Natural killer cell (primary cell): Measurements from ENCODE around the gene GRID2. TPM values are rescaled to one million over a fixed set of nuclear protein-coding genes. Genes with fewer than 3 reads are reported as not detected.

Experiments used
- ATAC-seq, 3 donors: fragments of 150-1000 bp in 2 of 3; fragments of 200-7000 bp in 1 of 3; cut with Tn5 transposase; 1 replicate in 1 of 3; 2 replicates in 2 of 3; pipeline ENCODE4 v1.10.0; 2021; ENCODE audit warnings: mild to moderate bottlenecking in 2 of 3, moderate library complexity in 2 of 3
- DNase-seq, 2 donors: peaks; one replicate each; pipeline versions ENCODE4 v3.0.0 to v3.0.0-alpha.2; 2013 to 2021; ENCODE audit warnings: mixed read lengths in 1 of 2
- H3K27ac ChIP-seq: one replicate; pipeline ENCODE4 v1.5.1; 2013; ENCODE audit warnings: mild to moderate bottlenecking, low read length
- H3K27me3 ChIP-seq: one replicate; pipeline ENCODE4 v1.6.1; 2013; ENCODE audit warnings: low read length; ENCODE audit not compliant: control insufficient read depth, insufficient read depth
- H3K36me3 ChIP-seq: one replicate; pipeline ENCODE4 v1.6.1; 2013; ENCODE audit warnings: low read length; ENCODE audit not compliant: control insufficient read depth, insufficient read depth
- H3K4me1 ChIP-seq: one replicate; pipeline ENCODE4 v1.6.1; 2013; ENCODE audit warnings: low read length; ENCODE audit not compliant: control insufficient read depth, insufficient read depth
- H3K4me3 ChIP-seq: one replicate; pipeline ENCODE4 v1.5.1; 2013; ENCODE audit warnings: low read length
- H3K9me3 ChIP-seq: one replicate; pipeline ENCODE4 v1.6.1; 2013; ENCODE audit warnings: low read length; ENCODE audit not compliant: control insufficient read depth, insufficient read depth
- H3K27ac Mint-ChIP-seq, 2 donors: one replicate each; pipeline ENCODE4 v1.8.0; 2022; ENCODE audit warnings: mild to moderate bottlenecking in 2 of 2, mixed read lengths in 2 of 2, moderate library complexity in 1 of 2
- H3K27me3 Mint-ChIP-seq, 2 donors: one replicate each; pipeline ENCODE4 v1.8.0; 2022; ENCODE audit warnings: low read depth in 2 of 2, mixed read lengths in 2 of 2
- H3K36me3 Mint-ChIP-seq: one replicate; pipeline ENCODE4 v1.8.0; 2022; ENCODE audit warnings: mixed read lengths
- H3K4me1 Mint-ChIP-seq, 2 donors: one replicate each; pipeline ENCODE4 v1.8.0; 2022; ENCODE audit warnings: mixed read lengths in 2 of 2
- H3K4me3 Mint-ChIP-seq: one replicate; pipeline ENCODE4 v1.8.0; 2022; ENCODE audit warnings: mild to moderate bottlenecking, moderate library complexity, mixed read lengths
- H3K9me3 Mint-ChIP-seq, 2 donors: one replicate each; pipeline ENCODE4 v1.8.0; 2022; ENCODE audit warnings: mixed read lengths in 2 of 2
- CTCF ChIP-seq: fragments of 200-600 bp; IDR thresholded peaks from one replicate; pipeline ENCODE4 v1.8.0; 2022; ENCODE audit warnings: antibody characterized with exemption
- WGBS: methylation state at CpG from one replicate; pipeline ENCODE4 v1.1.7; 2013; ENCODE audit warnings: missing lambda C conversion rate; ENCODE audit not compliant: insufficient coverage; 5-methylcytosine and 5-hydroxymethylcytosine counted together
- intact Hi-C: fragments of 100-400 bp; cut with micrococcal nuclease; formaldehyde crosslinking; loops from one replicate; pipeline ENCODE4 v1.14.2; 2022
- total RNA-seq, 4 donors: library from RNA; stranded (reverse); fragments of 120-200 nt in 1 of 4; gene quantifications; one replicate each; pipeline versions ENCODE4 v1.2.3 to v1.2.4, GENCODE V29; 2013 to 2022

Gene GRID2
- total RNA-seq, 3 donors from 2014 or later (not counting 1 experiment from before 2014, with no cell fraction given) = not detected

GRCh38 chr4:92825791-92826190 is 522.0 kb downstream of the GRID2 start:
- Histone ChIP-seq H3K4me1 (no peaks in the 10 kb centered on the region), H3K27me3 (no peaks in the 10 kb centered on the region), H3K27ac (no peak overlapping the region), H3K4me3 (no peak overlapping the region), H3K36me3 (no peaks in the 10 kb centered on the region), H3K9me3 (no peaks in the 10 kb centered on the region)
- H3K36me3 Mint-ChIP-seq = no peaks in the 10 kb centered on the region
- H3K9me3 Mint-ChIP-seq = peaks cover 11 to 13% of the 10 kb centered on the region in 2 donors
- no peak for TF ChIP-seq CTCF
- H3K27ac Mint-ChIP-seq = no peak overlapping the region
- DNase-seq = no peak
- intact Hi-C loops = no loop called here
- no peaks in the 10 kb centered on the region for H3K4me1 Mint-ChIP-seq
- no peak for ATAC-seq
- no peak overlapping the region for H3K4me3 Mint-ChIP-seq
- no peaks in the 10 kb centered on the region for H3K27me3 Mint-ChIP-seq

GRCh38 chr4:92830771-92831170 is 527.0 kb downstream of the GRID2 start:
- H3K4me1 ChIP-seq = no peaks in the 10 kb centered on the region
- no peak for TF ChIP-seq CTCF
- Mint-ChIP-seq H3K27me3 (no peaks in the 10 kb centered on the region), H3K27ac (no peak overlapping the region), H3K9me3 (peaks cover 15 to 18% of the 10 kb centered on the region in 2 donors), H3K36me3 (no peaks in the 10 kb centered on the region), H3K4me3 (no peak overlapping the region), H3K4me1 (no peaks in the 10 kb centered on the region)
- no peak for ATAC-seq
- no peaks in the 10 kb centered on the region for H3K36me3 ChIP-seq
- DNase-seq = no peak
- no peaks in the 10 kb centered on the region for H3K9me3 ChIP-seq
- no peaks in the 10 kb centered on the region for H3K27me3 ChIP-seq
- H3K27ac ChIP-seq = no peak overlapping the region
- intact Hi-C loops = no loop called here
- H3K4me3 ChIP-seq = no peak overlapping the region

- Histone ChIP-seq H3K36me3 (no peaks in the 10 kb centered on the region), H3K9me3 (no peaks in the 10 kb centered on the region), H3K27me3 (no peaks in the 10 kb centered on the region), H3K4me3 (no peak overlapping the region), H3K27ac (no peak overlapping the region), H3K4me1 (no peaks in the 10 kb centered on the region)
- intact Hi-C loops = no loop called here
- Mint-ChIP-seq H3K9me3 (peaks cover 14 to 16% of the 10 kb centered on the region in 2 donors), H3K36me3 (peaks cover 6% of the 10 kb centered on the region), H3K27me3 (no peaks in the 10 kb centered on the region), H3K4me1 (no peaks in the 10 kb centered on the region), H3K4me3 (no peak overlapping the region), H3K27ac (no peak overlapping the region)
- no peak for TF ChIP-seq CTCF
- DNase-seq = no peak
- ATAC-seq = no peak
These were observed 537.1 kb downstream of the GRID2 start for GRCh38 chr4:92840880-92841279.

- H3K4me1 Mint-ChIP-seq = no peaks in the 10 kb centered on the region
- H3K4me3 Mint-ChIP-seq = no peak overlapping the region
- no peaks in the 10 kb centered on the region for H3K27me3 Mint-ChIP-seq
- Histone ChIP-seq H3K4me1 (no peaks in the 10 kb centered on the region), H3K9me3 (no peaks in the 10 kb centered on the region), H3K27ac (no peak overlapping the region), H3K36me3 (no peaks in the 10 kb centered on the region), H3K4me3 (no peak overlapping the region), H3K27me3 (no peaks in the 10 kb centered on the region)
- DNase-seq (no peak), ATAC-seq (no peak)
- H3K36me3 Mint-ChIP-seq = peaks cover 15% of the 10 kb centered on the region
- intact Hi-C loops = no loop called here
- H3K9me3 Mint-ChIP-seq = peaks cover 26 to 27% of the 10 kb centered on the region in 2 donors
- TF ChIP-seq CTCF = no peak
- no peak overlapping the region for H3K27ac Mint-ChIP-seq
- WGBS = 88% methylated on average over 2 of the region's 4 CpGs
These were observed 540.0 kb downstream of the GRID2 start for GRCh38 chr4:92843784-92844183.
